HG02759 (cell line): ENCODE data around the gene CELSR2.

ENCODE experiments used
- ATAC-seq: cut with Tn5 transposase; IDR thresholded peaks from one replicate; pipeline ENCODE4 v1.9.1; 2021; ENCODE audit warnings: mild to moderate bottlenecking, moderate library complexity; ENCODE audit not compliant: unreplicated experiment

Gene CELSR2

GRCh38 chr1:109250454-109251276, 1.3 kb downstream of the CELSR2 start:
- no peak for ATAC-seq

GRCh38 chr1:109251277-109252166, 2.2 kb downstream of the CELSR2 start:
- ATAC-seq = no peak

- ATAC-seq = no peak
Observed at GRCh38 chr1:109252167-109252892, 3.0 kb downstream of the CELSR2 start.

GRCh38 chr1:109252893-109253802, 3.8 kb downstream of the CELSR2 start:
- ATAC-seq = no peak

GRCh38 chr1:109253803-109254620, 4.7 kb downstream of the CELSR2 start:
- no peak for ATAC-seq

- ATAC-seq = no peak
Observed at GRCh38 chr1:109254621-109255096, 5.3 kb downstream of the CELSR2 start.

GRCh38 chr1:109255097-109255651, 5.8 kb downstream of the CELSR2 start:
- ATAC-seq = no peak

GRCh38 chr1:109255678-109256077, 6.3 kb downstream of the CELSR2 start:
- no peak for ATAC-seq

GRCh38 chr1:109256085-109256484, 6.7 kb downstream of the CELSR2 start:
- no peak for ATAC-seq

- no peak for ATAC-seq
Observed at GRCh38 chr1:109256971-109257681, 7.8 kb downstream of the CELSR2 start.

- no peak for ATAC-seq
Observed at GRCh38 chr1:109257682-109258421, 8.5 kb downstream of the CELSR2 start.

- no peak for ATAC-seq
Observed at GRCh38 chr1:109258481-109259466, 9.4 kb downstream of the CELSR2 start.

- ATAC-seq = no peak
Observed at GRCh38 chr1:109259674-109260557, 10.6 kb downstream of the CELSR2 start.

- no peak for ATAC-seq
Observed at GRCh38 chr1:109261006-109261405, 11.7 kb downstream of the CELSR2 start.

- no peak for ATAC-seq
Observed at GRCh38 chr1:109261578-109261977, 12.2 kb downstream of the CELSR2 start.
